ENCODE measurements around the gene PARVB.

PARVB gene

DNA sequence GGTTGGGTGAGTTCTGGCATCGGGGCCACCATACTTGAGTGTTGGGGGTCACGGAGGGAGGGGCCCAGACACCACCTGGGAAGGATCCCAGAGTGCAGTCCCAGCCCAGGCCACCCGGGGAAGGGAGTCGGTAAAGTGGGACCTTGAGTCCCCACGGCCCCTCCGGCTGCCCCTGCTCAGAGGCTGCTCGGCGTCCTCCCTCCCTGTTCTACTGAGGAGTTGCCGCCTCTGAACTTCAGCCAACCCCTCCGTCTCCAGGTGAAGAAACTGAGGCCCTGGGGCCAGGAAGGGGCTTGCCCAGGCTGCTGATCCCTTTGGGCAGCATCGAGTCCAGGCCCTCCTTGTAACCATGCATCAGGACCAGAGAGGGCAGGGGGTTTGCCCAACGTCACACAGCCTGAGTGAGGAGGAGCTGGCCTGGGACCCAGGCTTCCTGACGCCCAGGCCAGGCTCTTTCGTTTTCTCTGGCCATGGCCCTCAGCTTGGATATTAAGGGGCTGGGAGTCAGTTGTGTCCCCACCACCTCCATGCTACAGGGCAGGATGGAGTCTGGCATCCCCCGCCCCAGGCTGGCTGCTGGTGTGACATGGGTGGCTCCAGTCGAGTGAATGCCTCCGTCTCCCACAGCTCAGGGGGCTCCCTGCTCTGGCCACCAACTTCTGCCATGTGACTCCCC, 157.9 kb downstream of the PARVB start:
- Histone ChIP-seq H3K27ac (ENCODE audit: low read depth, low read length) (peak overlapping the region; percentile 23), H3K4me3 (ENCODE audit: low read depth in 1 of 5, low read length in 5 of 5) (peak overlapping the region; percentile 23 to 59 (median 30)), H3K9ac (ENCODE audit: low read length in 5 of 5) (peak overlapping the region in 3 of 5 donors; percentile 68 to 72 (median 68))

GRCh38 chr22:44182588-44183286, 158.6 kb downstream of the PARVB start:
- H3K4me3 ChIP-seq (ENCODE audit: low read depth in 1 of 5, low read length in 5 of 5) = peak overlapping the region in 4 of 5 donors; percentile 27 to 59 (median 42)

More for the DNA sequence above, 157.9 kb downstream of the PARVB start:
- H3K36me3 ChIP-seq (ENCODE audit: control insufficient read depth in 5 of 5, insufficient read depth in 5 of 5, low read length in 5 of 5) = peaks cover 0 to 8% (median 0%) of the 10 kb centered on the region in 5 donors
- no peaks in the 10 kb centered on the region for H3K9me3 ChIP-seq (ENCODE audit: control insufficient read depth in 5 of 5, low read length in 5 of 5)
- peaks cover 19 to 47% (median 31%) of the 10 kb centered on the region in 5 donors for H3K27me3 ChIP-seq (ENCODE audit: control insufficient read depth in 5 of 5, insufficient read depth in 4 of 5, low read length in 5 of 5)
- H3K4me1 ChIP-seq (ENCODE audit: control insufficient read depth in 5 of 5, insufficient read depth in 5 of 5, low read length in 5 of 5) = peaks cover 0 to 22% (median 0%) of the 10 kb centered on the region in 5 donors

GRCh38 chr22:44183287-44183588, 159.1 kb downstream of the PARVB start:
- Histone ChIP-seq H3K9me3 (ENCODE audit: control insufficient read depth in 5 of 5, low read length in 5 of 5) (no peaks in the 10 kb centered on the region), H3K4me1 (ENCODE audit: control insufficient read depth in 5 of 5, insufficient read depth in 5 of 5, low read length in 5 of 5) (peaks cover 0 to 22% (median 0%) of the 10 kb centered on the region in 5 donors), H3K27me3 (ENCODE audit: control insufficient read depth in 5 of 5, insufficient read depth in 4 of 5, low read length in 5 of 5) (peaks cover 19 to 47% (median 33%) of the 10 kb centered on the region in 5 donors), H3K9ac (ENCODE audit: low read length in 5 of 5) (no peak overlapping the region), H3K4me3 (ENCODE audit: low read depth in 1 of 5, low read length in 5 of 5) (no peak overlapping the region), H3K27ac (ENCODE audit: low read depth, low read length) (no peak overlapping the region), H3K36me3 (ENCODE audit: control insufficient read depth in 5 of 5, insufficient read depth in 5 of 5, low read length in 5 of 5) (peaks cover 0 to 8% (median 0%) of the 10 kb centered on the region in 5 donors)

More at GRCh38 chr22:44182588-44183286, 158.6 kb downstream of the PARVB start:
- peaks cover 19 to 47% (median 31%) of the 10 kb centered on the region in 5 donors for H3K27me3 ChIP-seq (ENCODE audit: control insufficient read depth in 5 of 5, insufficient read depth in 4 of 5, low read length in 5 of 5)
- no peaks in the 10 kb centered on the region for H3K9me3 ChIP-seq (ENCODE audit: control insufficient read depth in 5 of 5, low read length in 5 of 5)
- H3K27ac ChIP-seq (ENCODE audit: low read depth, low read length) = peak overlapping the region; percentile 23
- H3K4me1 ChIP-seq (ENCODE audit: control insufficient read depth in 5 of 5, insufficient read depth in 5 of 5, low read length in 5 of 5) = peaks cover 0 to 22% (median 0%) of the 10 kb centered on the region in 5 donors
- peaks cover 0 to 8% (median 0%) of the 10 kb centered on the region in 5 donors for H3K36me3 ChIP-seq (ENCODE audit: control insufficient read depth in 5 of 5, insufficient read depth in 5 of 5, low read length in 5 of 5)
- peak overlapping the region in 3 of 5 donors; percentile 68 to 72 (median 68) for H3K9ac ChIP-seq (ENCODE audit: low read length in 5 of 5)

- Histone ChIP-seq H3K4me3 (ENCODE audit: low read depth in 1 of 5, low read length in 5 of 5) (no peak overlapping the region), H3K9me3 (ENCODE audit: control insufficient read depth in 5 of 5, low read length in 5 of 5) (no peaks in the 10 kb centered on the region), H3K27ac (ENCODE audit: low read depth, low read length) (no peak overlapping the region), H3K27me3 (ENCODE audit: control insufficient read depth in 5 of 5, insufficient read depth in 4 of 5, low read length in 5 of 5) (peaks cover 19 to 47% (median 33%) of the 10 kb centered on the region in 5 donors), H3K9ac (ENCODE audit: low read length in 5 of 5) (no peak overlapping the region), H3K36me3 (ENCODE audit: control insufficient read depth in 5 of 5, insufficient read depth in 5 of 5, low read length in 5 of 5) (peaks cover 0 to 8% (median 0%) of the 10 kb centered on the region in 5 donors), H3K4me1 (ENCODE audit: control insufficient read depth in 5 of 5, insufficient read depth in 5 of 5, low read length in 5 of 5) (peaks cover 0 to 22% (median 0%) of the 10 kb centered on the region in 5 donors)
These were observed 159.9 kb downstream of the PARVB start for GRCh38 chr22:44184006-44184405.

- H3K9ac ChIP-seq (ENCODE audit: low read length in 5 of 5) = no peak overlapping the region
- H3K4me1 ChIP-seq (ENCODE audit: control insufficient read depth in 5 of 5, insufficient read depth in 5 of 5, low read length in 5 of 5) = peaks cover 0 to 22% (median 0%) of the 10 kb centered on the region in 5 donors
- H3K27me3 ChIP-seq (ENCODE audit: control insufficient read depth in 5 of 5, insufficient read depth in 4 of 5, low read length in 5 of 5) = peaks cover 14 to 35% (median 30%) of the 10 kb centered on the region in 5 donors
- no peak overlapping the region for H3K27ac ChIP-seq (ENCODE audit: low read depth, low read length)
- no peak overlapping the region for H3K4me3 ChIP-seq (ENCODE audit: low read depth in 1 of 5, low read length in 5 of 5)
- no peaks in the 10 kb centered on the region for H3K9me3 ChIP-seq (ENCODE audit: control insufficient read depth in 5 of 5, low read length in 5 of 5)
- peaks cover 0 to 8% (median 0%) of the 10 kb centered on the region in 5 donors for H3K36me3 ChIP-seq (ENCODE audit: control insufficient read depth in 5 of 5, insufficient read depth in 5 of 5, low read length in 5 of 5)
These were observed 161.4 kb downstream of the PARVB start for GRCh38 chr22:44185237-44186120.

DNA sequence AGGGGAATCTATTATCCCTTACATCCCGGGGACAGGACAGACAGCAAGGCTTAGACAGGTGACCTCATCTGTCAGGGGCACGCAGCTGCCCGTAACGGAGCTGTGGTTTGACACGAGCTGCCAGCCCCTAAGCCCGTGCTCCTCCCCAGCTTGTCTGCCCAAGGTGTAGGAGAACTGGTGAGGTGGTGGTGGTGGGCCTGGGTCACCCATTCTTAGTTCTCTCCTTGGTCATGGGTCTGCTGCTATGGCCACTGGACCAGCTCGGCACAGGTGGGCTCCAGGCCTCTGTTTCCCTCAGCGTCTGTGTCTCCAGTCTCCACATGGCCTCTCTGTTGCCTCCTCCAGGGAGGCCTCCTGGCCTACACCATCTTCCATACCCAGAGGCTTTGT, 162.0 kb downstream of the PARVB start:
- Histone ChIP-seq H3K4me1 (ENCODE audit: control insufficient read depth in 5 of 5, insufficient read depth in 5 of 5, low read length in 5 of 5) (peaks cover 0 to 22% (median 0%) of the 10 kb centered on the region in 5 donors), H3K4me3 (ENCODE audit: low read depth in 1 of 5, low read length in 5 of 5) (no peak overlapping the region), H3K36me3 (ENCODE audit: control insufficient read depth in 5 of 5, insufficient read depth in 5 of 5, low read length in 5 of 5) (peaks cover 0 to 8% (median 0%) of the 10 kb centered on the region in 5 donors), H3K27ac (ENCODE audit: low read depth, low read length) (no peak overlapping the region), H3K27me3 (ENCODE audit: control insufficient read depth in 5 of 5, insufficient read depth in 4 of 5, low read length in 5 of 5) (peaks cover 8 to 30% (median 28%) of the 10 kb centered on the region in 5 donors), H3K9ac (ENCODE audit: low read length in 5 of 5) (no peak overlapping the region), H3K9me3 (ENCODE audit: control insufficient read depth in 5 of 5, low read length in 5 of 5) (no peaks in the 10 kb centered on the region)

DNA sequence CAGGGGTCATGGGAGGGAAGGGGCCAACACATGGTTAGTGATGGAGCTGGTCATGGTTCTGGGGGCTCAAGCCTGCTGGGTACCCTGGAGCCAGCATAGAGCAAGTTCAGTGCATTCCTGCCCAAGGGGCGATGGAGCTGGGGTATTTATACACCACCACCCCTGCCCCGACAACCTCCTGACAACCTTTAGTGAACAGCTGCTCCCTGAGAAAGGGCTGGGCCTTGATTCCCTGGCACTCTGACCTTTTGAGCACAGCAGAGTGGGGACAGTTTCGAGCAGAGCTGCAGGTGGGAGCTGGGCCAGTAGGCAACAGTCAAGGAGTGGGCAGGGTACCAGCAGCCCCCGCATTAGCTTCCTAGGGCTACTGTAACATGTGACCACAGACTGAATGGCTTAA, 162.6 kb downstream of the PARVB start:
- Histone ChIP-seq H3K9ac (ENCODE audit: low read length in 5 of 5) (no peak overlapping the region), H3K4me3 (ENCODE audit: low read depth in 1 of 5, low read length in 5 of 5) (no peak overlapping the region), H3K9me3 (ENCODE audit: control insufficient read depth in 5 of 5, low read length in 5 of 5) (no peaks in the 10 kb centered on the region), H3K27me3 (ENCODE audit: control insufficient read depth in 5 of 5, insufficient read depth in 4 of 5, low read length in 5 of 5) (peaks cover 8 to 27% (median 21%) of the 10 kb centered on the region in 5 donors), H3K27ac (ENCODE audit: low read depth, low read length) (no peak overlapping the region), H3K4me1 (ENCODE audit: control insufficient read depth in 5 of 5, insufficient read depth in 5 of 5, low read length in 5 of 5) (peaks cover 0 to 19% (median 0%) of the 10 kb centered on the region in 5 donors), H3K36me3 (ENCODE audit: control insufficient read depth in 5 of 5, insufficient read depth in 5 of 5, low read length in 5 of 5) (peaks cover 0 to 8% (median 0%) of the 10 kb centered on the region in 5 donors)

- Histone ChIP-seq H3K4me1 (ENCODE audit: control insufficient read depth in 5 of 5, insufficient read depth in 5 of 5, low read length in 5 of 5) (peaks cover 0 to 9% (median 0%) of the 10 kb centered on the region in 5 donors), H3K9me3 (ENCODE audit: control insufficient read depth in 5 of 5, low read length in 5 of 5) (no peaks in the 10 kb centered on the region), H3K27me3 (ENCODE audit: control insufficient read depth in 5 of 5, insufficient read depth in 4 of 5, low read length in 5 of 5) (peaks cover 3 to 19% (median 13%) of the 10 kb centered on the region in 5 donors), H3K36me3 (ENCODE audit: control insufficient read depth in 5 of 5, insufficient read depth in 5 of 5, low read length in 5 of 5) (peaks cover 0 to 8% (median 0%) of the 10 kb centered on the region in 5 donors), H3K4me3 (ENCODE audit: low read depth in 1 of 5, low read length in 5 of 5) (no peak overlapping the region), H3K27ac (ENCODE audit: low read depth, low read length) (no peak overlapping the region), H3K9ac (ENCODE audit: low read length in 5 of 5) (no peak overlapping the region)
These were observed 163.6 kb downstream of the PARVB start for GRCh38 chr22:44187652-44188230.

DNA sequence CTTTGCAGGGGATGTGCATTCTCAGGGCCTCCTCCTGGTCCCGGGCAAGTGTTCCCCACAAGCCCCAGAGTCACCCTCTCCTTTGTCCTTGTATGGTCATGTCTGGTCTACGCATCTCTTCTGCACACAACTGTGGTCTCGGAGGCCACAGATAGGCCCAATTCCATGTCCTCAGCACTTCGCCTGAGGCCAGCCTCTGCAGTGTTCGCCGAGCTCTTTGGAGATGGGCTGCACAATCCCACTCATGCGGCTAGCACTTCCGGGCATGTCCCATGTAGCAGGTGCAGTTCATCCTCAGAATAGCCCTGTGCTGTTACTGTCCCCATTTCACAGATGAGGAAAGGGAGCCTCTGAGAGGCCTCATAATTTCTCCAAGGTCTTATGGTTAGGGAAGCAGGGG, 164.2 kb downstream of the PARVB start:
- Histone ChIP-seq H3K4me3 (ENCODE audit: low read depth in 1 of 5, low read length in 5 of 5) (no peak overlapping the region), H3K9ac (ENCODE audit: low read length in 5 of 5) (no peak overlapping the region), H3K9me3 (ENCODE audit: control insufficient read depth in 5 of 5, low read length in 5 of 5) (no peaks in the 10 kb centered on the region), H3K27ac (ENCODE audit: low read depth, low read length) (no peak overlapping the region), H3K36me3 (ENCODE audit: control insufficient read depth in 5 of 5, insufficient read depth in 5 of 5, low read length in 5 of 5) (peaks cover 0 to 8% (median 0%) of the 10 kb centered on the region in 5 donors), H3K4me1 (ENCODE audit: control insufficient read depth in 5 of 5, insufficient read depth in 5 of 5, low read length in 5 of 5) (peaks cover 0 to 4% (median 0%) of the 10 kb centered on the region in 5 donors), H3K27me3 (ENCODE audit: control insufficient read depth in 5 of 5, insufficient read depth in 4 of 5, low read length in 5 of 5) (peaks cover 3 to 15% (median 11%) of the 10 kb centered on the region in 5 donors)
